ENCODE data around the gene FIGLA.

FIGLA gene

GRCh38 chr2:70808983-70809958, 18.8 kb upstream of the FIGLA start:
- no peak overlapping the region for H3K4me3 ChIP-seq (replicated peaks; ENCODE audit: insufficient read depth, low read length)
- H3K27ac ChIP-seq (replicated peaks): no peak overlapping the region
- H3K27me3 ChIP-seq (ENCODE audit: insufficient read depth, poor library complexity, severe bottlenecking): no peaks in the 10 kb centered on the region
- TF ChIP-seq SPI1 (IDR thresholded peaks at IDR 0.05; ENCODE audit: borderline replicate concordance, low read depth): no peak
- no peak for TF ChIP-seq POLR2AphosphoS5 (IDR thresholded peaks at IDR 0.05; ENCODE audit: low read depth)
- no peak for TF ChIP-seq REST (IDR thresholded peaks at IDR 0.05; ENCODE audit: insufficient replicate concordance, low read depth)
- no peak for TF ChIP-seq CTCF (IDR thresholded peaks at IDR 0.05; ENCODE audit: insufficient read depth, low read length)
- TF ChIP-seq GABPA (IDR thresholded peaks at IDR 0.05; ENCODE audit: low read depth): no peak
- no peak for DNase-seq (ENCODE audit: low read depth in 1 of 2, low spot score in 1 of 2)

GRCh38 chr2:70807828-70808118, 17.3 kb upstream of the FIGLA start:
- TF ChIP-seq GABPA (IDR thresholded peaks at IDR 0.05; ENCODE audit: low read depth) (no peak), CTCF (IDR thresholded peaks at IDR 0.05; ENCODE audit: insufficient read depth, low read length) (no peak), POLR2AphosphoS5 (IDR thresholded peaks at IDR 0.05; ENCODE audit: low read depth) (no peak), SPI1 (IDR thresholded peaks at IDR 0.05; ENCODE audit: borderline replicate concordance, low read depth) (no peak)
- no peak overlapping the region for H3K4me3 ChIP-seq (replicated peaks; ENCODE audit: insufficient read depth, low read length)
- H3K27ac ChIP-seq (replicated peaks): no peak overlapping the region
- H3K27me3 ChIP-seq (ENCODE audit: insufficient read depth, poor library complexity, severe bottlenecking): no peaks in the 10 kb centered on the region
- DNase-seq (ENCODE audit: low read depth in 1 of 2, low spot score in 1 of 2): no peak

GRCh38 chr2:70807102-70807827, 16.8 kb upstream of the FIGLA start:
- no peak overlapping the region for H3K27ac ChIP-seq (replicated peaks)
- TF ChIP-seq GABPA (IDR thresholded peaks at IDR 0.05; ENCODE audit: low read depth): no peak
- no peak for TF ChIP-seq POLR2AphosphoS5 (IDR thresholded peaks at IDR 0.05; ENCODE audit: low read depth)
- TF ChIP-seq CTCF (IDR thresholded peaks at IDR 0.05; ENCODE audit: insufficient read depth, low read length): no peak
- no peak for TF ChIP-seq REST (IDR thresholded peaks at IDR 0.05; ENCODE audit: insufficient replicate concordance, low read depth)
- no peak for TF ChIP-seq SPI1 (IDR thresholded peaks at IDR 0.05; ENCODE audit: borderline replicate concordance, low read depth)
- H3K27me3 ChIP-seq (ENCODE audit: insufficient read depth, poor library complexity, severe bottlenecking): no peaks in the 10 kb centered on the region
- no peak overlapping the region for H3K4me3 ChIP-seq (replicated peaks; ENCODE audit: insufficient read depth, low read length)
- DNase-seq (ENCODE audit: low read depth in 1 of 2, low spot score in 1 of 2): no peak

Data from HL-60 (cell line).